GM12875 (cell line): ENCODE data around the gene TGFB2.

Source experiments
- H3K4me3 ChIP-seq: one replicate; pipeline ENCODE4 v1.5.1; 2011; ENCODE audit warnings: low read depth, low read length, control low read depth
- TF ChIP-seq, protein P1 (sequence below): IDR thresholded peaks from 2 replicates; pipeline ENCODE4 v1.5.1; 2011; ENCODE audit warnings: low read depth, mild to moderate bottlenecking, control low read depth, inconsistent platforms, low read length, moderate library complexity, borderline replicate concordance; ENCODE audit not compliant: insufficient read depth

The TGFB2 gene

DNA sequence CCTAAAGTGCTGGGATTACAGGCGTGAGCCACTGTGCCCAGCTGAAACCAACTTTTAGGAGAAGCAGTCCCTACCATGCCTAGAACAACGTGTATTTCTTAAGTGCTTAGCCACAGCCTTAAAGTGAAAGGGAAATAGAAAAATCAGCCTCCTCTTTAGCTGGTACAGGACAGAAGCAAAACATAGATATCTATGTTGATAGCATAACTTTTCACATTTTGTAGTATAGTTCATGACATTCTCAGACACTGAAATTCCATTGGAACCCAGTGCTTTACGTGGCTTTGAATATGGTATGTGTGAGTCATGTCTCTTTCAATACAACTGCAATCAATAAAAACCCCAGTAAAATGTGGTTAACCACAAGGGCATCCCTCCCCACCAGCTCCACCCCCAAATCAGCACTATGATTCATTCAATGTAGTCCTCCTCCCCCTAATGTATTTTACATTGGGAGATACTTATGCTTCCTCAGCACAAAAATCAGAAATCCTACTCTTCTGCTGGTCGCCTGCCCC lies 32.1 kb downstream of the TGFB2 start:
- no peak overlapping the region for H3K4me3 ChIP-seq
- TF ChIP-seq, protein P1, sequence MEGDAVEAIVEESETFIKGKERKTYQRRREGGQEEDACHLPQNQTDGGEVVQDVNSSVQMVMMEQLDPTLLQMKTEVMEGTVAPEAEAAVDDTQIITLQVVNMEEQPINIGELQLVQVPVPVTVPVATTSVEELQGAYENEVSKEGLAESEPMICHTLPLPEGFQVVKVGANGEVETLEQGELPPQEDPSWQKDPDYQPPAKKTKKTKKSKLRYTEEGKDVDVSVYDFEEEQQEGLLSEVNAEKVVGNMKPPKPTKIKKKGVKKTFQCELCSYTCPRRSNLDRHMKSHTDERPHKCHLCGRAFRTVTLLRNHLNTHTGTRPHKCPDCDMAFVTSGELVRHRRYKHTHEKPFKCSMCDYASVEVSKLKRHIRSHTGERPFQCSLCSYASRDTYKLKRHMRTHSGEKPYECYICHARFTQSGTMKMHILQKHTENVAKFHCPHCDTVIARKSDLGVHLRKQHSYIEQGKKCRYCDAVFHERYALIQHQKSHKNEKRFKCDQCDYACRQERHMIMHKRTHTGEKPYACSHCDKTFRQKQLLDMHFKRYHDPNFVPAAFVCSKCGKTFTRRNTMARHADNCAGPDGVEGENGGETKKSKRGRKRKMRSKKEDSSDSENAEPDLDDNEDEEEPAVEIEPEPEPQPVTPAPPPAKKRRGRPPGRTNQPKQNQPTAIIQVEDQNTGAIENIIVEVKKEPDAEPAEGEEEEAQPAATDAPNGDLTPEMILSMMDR = no peak

DNA sequence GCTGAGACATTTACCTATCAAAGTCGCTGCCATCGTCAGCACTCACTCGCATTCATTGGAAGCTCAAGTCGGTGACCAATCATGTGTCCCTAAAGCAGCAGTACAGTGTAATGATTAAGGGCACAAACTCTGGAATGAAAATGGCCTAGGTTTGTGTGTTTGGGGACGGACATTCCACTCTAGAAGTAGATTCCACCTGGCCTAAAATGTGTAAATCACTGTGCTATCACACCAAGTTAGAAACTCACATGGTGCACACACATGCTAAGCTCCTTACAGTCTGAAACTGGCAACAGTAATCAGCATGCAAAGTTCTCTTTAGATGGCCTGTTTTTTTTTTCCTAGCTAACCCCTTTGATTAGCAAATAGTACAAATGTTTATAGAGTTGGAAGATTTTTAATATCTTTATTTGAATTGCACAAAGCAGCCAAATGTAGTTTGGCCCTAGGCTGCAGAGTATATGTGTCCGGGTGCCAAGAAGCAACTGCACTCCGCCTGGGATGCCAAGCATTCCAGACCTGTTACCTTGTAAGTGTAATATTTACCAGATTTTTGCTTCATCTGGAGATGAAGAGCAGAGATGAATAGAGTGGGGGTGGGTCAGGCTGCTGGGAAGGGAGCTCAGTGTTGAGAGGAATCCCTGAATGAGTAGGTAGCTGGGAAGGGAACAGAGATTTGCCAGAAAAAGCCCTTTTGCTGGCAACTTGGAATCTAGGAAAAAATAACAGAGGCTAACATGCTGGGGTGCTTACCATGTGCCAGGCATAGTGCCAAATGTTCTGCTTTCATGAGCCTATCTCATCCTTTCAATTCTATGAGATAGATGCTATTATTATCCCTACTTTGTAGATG lies 35.2 kb downstream of the TGFB2 start:
- H3K4me3 ChIP-seq = no peak overlapping the region
- TF ChIP-seq, protein P1 = no peak

DNA sequence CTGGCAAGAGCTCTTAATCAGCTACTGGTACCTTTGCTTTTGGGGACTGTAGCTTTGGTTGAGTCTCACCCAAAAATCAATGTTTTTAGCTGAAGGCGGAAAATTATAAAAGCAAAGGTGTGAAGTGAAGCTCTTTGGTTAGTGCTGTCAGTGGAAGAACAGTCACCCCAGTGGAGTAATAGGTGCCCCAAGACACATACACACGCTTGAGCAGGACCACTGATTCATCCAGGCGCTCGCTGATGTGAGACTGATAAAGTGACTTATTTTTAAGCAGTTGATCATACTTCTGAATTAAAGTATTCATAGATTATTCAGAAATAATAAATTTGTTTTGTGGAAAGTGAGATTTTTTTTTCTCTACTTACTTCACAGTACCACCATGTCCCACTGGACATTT lies 37.1 kb downstream of the TGFB2 start:
- TF ChIP-seq, protein P1 = no peak
- no peak overlapping the region for H3K4me3 ChIP-seq

DNA sequence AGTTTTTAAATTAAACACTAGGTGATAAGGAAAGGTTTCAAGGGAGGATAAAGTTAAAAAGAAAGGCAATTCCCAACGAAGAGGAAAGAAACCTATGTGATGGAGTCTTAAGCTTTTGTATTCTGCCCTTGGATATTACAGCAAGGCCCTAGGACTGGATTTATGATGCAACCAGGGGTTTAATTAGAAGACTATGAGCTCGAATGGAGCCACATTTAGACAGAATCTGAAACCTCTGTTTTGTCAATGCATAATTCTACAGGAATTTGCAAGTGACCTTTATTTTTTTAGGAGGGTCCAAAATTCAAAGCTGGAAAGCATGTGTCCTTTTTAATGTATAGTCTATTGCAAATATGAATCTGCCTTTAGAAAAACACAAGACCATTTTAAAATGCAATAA lies 37.9 kb downstream of the TGFB2 start:
- H3K4me3 ChIP-seq = no peak overlapping the region
- TF ChIP-seq, protein P1 = no peak

DNA sequence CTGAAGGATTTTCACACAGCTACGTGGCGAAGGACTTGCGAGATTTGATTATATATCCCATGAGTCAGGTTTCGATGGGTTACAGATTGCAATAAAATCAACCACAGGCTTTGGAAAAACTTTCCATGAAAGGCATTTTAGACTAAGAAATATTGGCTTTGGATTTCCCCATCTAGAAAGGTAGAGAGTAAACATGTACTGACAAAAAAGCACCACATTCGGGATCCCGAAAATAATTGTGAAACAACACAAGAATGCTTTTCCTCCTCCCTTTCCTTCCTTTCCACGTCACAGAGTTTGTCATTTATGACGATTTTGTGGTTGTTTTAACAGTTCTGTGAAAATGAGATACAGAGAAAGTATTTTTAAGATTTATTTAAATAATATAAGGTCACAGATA lies 38.5 kb downstream of the TGFB2 start:
- H3K4me3 ChIP-seq = no peak overlapping the region
- TF ChIP-seq, protein P1 = no peak

DNA sequence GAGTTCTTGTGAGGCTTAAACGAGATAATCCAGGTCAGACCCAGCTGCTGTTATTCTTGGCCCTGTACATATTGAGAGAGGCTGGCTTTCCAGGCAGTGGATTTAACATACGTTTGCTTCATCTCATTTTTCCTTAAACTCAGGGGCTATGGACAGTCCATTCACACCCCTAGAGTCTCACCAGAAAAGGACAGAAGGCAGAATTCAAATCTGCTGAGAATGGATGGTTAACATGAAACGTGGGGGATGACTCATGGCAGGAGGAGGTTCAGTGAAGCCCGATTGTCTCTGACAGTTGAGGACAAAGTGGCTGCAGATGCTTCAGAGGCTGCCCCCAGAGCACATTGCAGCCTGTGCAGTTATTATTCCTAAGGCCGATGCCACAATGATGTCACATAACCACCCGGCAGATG lies 39.5 kb downstream of the TGFB2 start:
- H3K4me3 ChIP-seq = no peak overlapping the region
- TF ChIP-seq, protein P1 = no peak

DNA sequence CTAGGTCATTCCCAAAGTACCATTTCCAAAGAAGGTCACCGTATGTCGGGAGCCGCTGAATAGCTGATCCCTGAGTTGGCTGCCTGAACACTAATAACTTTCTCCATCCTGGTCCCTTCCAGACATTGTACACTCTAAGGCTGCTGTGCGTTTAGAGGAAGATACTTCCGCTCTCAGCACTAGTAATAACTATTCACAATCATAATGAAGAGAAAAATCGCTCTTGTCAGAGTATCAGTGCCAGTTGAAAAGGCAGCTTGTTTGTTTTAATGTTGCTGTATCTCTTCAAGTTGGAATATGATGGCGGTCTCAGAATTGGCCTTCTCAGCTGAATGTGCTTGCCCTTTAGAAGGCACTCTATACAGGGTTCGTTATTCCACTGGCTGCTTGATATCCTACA lies 43.5 kb downstream of the TGFB2 start:
- TF ChIP-seq, protein P1 = no peak
- no peak overlapping the region for H3K4me3 ChIP-seq
